ENCODE results near the gene MAP2K5. TPM values are rescaled to one million over a fixed set of nuclear protein-coding genes. Genes with fewer than 3 reads are reported as not detected.

MAP2K5 gene
- total and polyA plus RNA-seq, 4 donors, result 3.8 to 6.4 (median 5.6) TPM

DNA sequence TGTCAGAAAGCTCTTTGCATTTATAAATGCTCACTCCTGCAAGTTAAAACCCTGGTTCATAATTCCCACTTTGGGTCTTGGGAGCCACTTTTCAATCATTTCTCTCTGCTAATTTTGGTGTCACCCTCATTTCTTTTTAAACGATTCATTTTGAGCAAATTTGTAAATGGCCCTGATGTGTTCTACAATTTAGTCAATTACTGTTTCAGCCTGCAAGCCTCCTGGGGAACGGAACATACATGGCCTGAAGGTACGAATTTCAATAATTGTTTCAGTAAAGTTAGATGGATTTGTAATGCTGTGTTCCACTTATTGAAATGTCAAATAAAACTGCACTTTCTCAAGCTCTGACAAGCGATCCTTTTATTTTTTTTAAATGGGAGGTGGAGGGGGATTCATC, 43.2 kb downstream of the MAP2K5 start:
- no peak overlapping the region for H3K27ac ChIP-seq (ENCODE audit: low read depth in 1 of 2, low read length in 2 of 2)
- H3K27me3 ChIP-seq (ENCODE audit: control insufficient read depth in 4 of 4, insufficient read depth in 4 of 4, low read length in 3 of 4), result no peaks in the 10 kb centered on the region
- H3K9ac ChIP-seq (ENCODE audit: low read depth in 1 of 2, low read length in 2 of 2), result no peak overlapping the region
- H3K4me1 ChIP-seq (ENCODE audit: control insufficient read depth in 4 of 4, insufficient read depth in 4 of 4, low read length in 3 of 4), result no peaks in the 10 kb centered on the region
- H3K4me3 ChIP-seq (ENCODE audit: low read depth in 1 of 3, low read length in 3 of 3), result no peak overlapping the region
- 97% methylated on average over 4 of the region's 4 CpGs for WGBS
- TF ChIP-seq, protein P1, sequence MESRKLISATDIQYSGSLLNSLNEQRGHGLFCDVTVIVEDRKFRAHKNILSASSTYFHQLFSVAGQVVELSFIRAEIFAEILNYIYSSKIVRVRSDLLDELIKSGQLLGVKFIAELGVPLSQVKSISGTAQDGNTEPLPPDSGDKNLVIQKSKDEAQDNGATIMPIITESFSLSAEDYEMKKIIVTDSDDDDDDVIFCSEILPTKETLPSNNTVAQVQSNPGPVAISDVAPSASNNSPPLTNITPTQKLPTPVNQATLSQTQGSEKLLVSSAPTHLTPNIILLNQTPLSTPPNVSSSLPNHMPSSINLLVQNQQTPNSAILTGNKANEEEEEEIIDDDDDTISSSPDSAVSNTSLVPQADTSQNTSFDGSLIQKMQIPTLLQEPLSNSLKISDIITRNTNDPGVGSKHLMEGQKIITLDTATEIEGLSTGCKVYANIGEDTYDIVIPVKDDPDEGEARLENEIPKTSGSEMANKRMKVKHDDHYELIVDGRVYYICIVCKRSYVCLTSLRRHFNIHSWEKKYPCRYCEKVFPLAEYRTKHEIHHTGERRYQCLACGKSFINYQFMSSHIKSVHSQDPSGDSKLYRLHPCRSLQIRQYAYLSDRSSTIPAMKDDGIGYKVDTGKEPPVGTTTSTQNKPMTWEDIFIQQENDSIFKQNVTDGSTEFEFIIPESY (IDR thresholded peaks at IDR 0.05), result no peak
- peaks cover 1 to 23% (median 17%) of the 10 kb centered on the region in 4 donors for H3K36me3 ChIP-seq (ENCODE audit: control insufficient read depth in 4 of 4, insufficient read depth in 3 of 4, low read depth in 1 of 4, low read length in 3 of 4)
- no peaks in the 10 kb centered on the region for H3K9me3 ChIP-seq (ENCODE audit: control insufficient read depth in 4 of 4, low read length in 3 of 4)
- no peak for DNase-seq (ENCODE audit: low spot score)

DNA sequence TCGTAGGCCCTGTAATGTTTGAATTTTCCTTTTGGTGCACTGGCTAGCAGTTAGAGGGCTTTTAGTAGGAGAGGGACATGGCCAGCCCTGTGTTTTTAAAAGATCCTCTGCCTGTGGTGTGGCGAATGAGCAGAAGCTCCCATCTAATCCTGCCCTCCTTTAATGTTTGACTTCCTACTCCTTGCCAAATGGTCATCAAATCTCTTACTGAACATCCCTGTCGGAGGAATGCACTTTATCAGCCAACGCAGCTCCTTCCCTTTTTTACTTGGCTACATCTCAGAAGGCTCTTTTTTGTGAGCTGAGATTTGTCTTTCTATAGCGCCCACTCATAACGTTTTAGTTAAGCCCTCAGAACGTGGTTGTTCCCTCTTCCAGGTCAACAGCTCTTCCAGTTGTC, 44.8 kb downstream of the MAP2K5 start:
- Histone ChIP-seq H3K36me3 (ENCODE audit: control insufficient read depth in 4 of 4, insufficient read depth in 3 of 4, low read depth in 1 of 4, low read length in 3 of 4) (peaks cover 1 to 23% (median 17%) of the 10 kb centered on the region in 4 donors), H3K9me3 (ENCODE audit: control insufficient read depth in 4 of 4, low read length in 3 of 4) (no peaks in the 10 kb centered on the region), H3K4me1 (ENCODE audit: control insufficient read depth in 4 of 4, insufficient read depth in 4 of 4, low read length in 3 of 4) (no peaks in the 10 kb centered on the region), H3K27me3 (ENCODE audit: control insufficient read depth in 4 of 4, insufficient read depth in 4 of 4, low read length in 3 of 4) (no peaks in the 10 kb centered on the region), H3K9ac (ENCODE audit: low read depth in 1 of 2, low read length in 2 of 2) (no peak overlapping the region), H3K4me3 (ENCODE audit: low read depth in 1 of 3, low read length in 3 of 3) (no peak overlapping the region), H3K27ac (ENCODE audit: low read depth in 1 of 2, low read length in 2 of 2) (no peak overlapping the region)
- no peak for TF ChIP-seq GABPA (IDR thresholded peaks at IDR 0.05 in 1 of 2, conservative IDR thresholded peaks at IDR 0.05 in 1 of 2)
- no peak for TF ChIP-seq RXRA (IDR thresholded peaks at IDR 0.05)
- TF ChIP-seq FOXA1 (IDR thresholded peaks at IDR 0.05), result no peak
- TF ChIP-seq TAF1 (conservative IDR thresholded peaks at IDR 0.05), result no peak
- TF ChIP-seq EGR1 (IDR thresholded peaks at IDR 0.05; ENCODE audit: low read depth in 2 of 2), result no peak
- TF ChIP-seq, protein P2, sequence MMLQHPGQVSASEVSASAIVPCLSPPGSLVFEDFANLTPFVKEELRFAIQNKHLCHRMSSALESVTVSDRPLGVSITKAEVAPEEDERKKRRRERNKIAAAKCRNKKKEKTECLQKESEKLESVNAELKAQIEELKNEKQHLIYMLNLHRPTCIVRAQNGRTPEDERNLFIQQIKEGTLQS (IDR thresholded peaks at IDR 0.05), result no peak
- no peak for TF ChIP-seq HNF4G (IDR thresholded peaks at IDR 0.05)
- no peak for TF ChIP-seq YY1 (IDR thresholded peaks at IDR 0.05)
- no peak for TF ChIP-seq RAD21 (IDR thresholded peaks at IDR 0.05)
- TF ChIP-seq, protein P1 (IDR thresholded peaks at IDR 0.05), result no peak
- no peak for TF ChIP-seq NR2F2 (IDR thresholded peaks at IDR 0.05)
- TF ChIP-seq SP1 (IDR thresholded peaks at IDR 0.05), result no peak
- TF ChIP-seq, protein P3, sequence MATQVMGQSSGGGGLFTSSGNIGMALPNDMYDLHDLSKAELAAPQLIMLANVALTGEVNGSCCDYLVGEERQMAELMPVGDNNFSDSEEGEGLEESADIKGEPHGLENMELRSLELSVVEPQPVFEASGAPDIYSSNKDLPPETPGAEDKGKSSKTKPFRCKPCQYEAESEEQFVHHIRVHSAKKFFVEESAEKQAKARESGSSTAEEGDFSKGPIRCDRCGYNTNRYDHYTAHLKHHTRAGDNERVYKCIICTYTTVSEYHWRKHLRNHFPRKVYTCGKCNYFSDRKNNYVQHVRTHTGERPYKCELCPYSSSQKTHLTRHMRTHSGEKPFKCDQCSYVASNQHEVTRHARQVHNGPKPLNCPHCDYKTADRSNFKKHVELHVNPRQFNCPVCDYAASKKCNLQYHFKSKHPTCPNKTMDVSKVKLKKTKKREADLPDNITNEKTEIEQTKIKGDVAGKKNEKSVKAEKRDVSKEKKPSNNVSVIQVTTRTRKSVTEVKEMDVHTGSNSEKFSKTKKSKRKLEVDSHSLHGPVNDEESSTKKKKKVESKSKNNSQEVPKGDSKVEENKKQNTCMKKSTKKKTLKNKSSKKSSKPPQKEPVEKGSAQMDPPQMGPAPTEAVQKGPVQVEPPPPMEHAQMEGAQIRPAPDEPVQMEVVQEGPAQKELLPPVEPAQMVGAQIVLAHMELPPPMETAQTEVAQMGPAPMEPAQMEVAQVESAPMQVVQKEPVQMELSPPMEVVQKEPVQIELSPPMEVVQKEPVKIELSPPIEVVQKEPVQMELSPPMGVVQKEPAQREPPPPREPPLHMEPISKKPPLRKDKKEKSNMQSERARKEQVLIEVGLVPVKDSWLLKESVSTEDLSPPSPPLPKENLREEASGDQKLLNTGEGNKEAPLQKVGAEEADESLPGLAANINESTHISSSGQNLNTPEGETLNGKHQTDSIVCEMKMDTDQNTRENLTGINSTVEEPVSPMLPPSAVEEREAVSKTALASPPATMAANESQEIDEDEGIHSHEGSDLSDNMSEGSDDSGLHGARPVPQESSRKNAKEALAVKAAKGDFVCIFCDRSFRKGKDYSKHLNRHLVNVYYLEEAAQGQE (IDR thresholded peaks at IDR 0.05), result no peak
- no peak for TF ChIP-seq HNF4A (conservative IDR thresholded peaks at IDR 0.05)
- TF ChIP-seq, protein P4, sequence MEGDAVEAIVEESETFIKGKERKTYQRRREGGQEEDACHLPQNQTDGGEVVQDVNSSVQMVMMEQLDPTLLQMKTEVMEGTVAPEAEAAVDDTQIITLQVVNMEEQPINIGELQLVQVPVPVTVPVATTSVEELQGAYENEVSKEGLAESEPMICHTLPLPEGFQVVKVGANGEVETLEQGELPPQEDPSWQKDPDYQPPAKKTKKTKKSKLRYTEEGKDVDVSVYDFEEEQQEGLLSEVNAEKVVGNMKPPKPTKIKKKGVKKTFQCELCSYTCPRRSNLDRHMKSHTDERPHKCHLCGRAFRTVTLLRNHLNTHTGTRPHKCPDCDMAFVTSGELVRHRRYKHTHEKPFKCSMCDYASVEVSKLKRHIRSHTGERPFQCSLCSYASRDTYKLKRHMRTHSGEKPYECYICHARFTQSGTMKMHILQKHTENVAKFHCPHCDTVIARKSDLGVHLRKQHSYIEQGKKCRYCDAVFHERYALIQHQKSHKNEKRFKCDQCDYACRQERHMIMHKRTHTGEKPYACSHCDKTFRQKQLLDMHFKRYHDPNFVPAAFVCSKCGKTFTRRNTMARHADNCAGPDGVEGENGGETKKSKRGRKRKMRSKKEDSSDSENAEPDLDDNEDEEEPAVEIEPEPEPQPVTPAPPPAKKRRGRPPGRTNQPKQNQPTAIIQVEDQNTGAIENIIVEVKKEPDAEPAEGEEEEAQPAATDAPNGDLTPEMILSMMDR (IDR thresholded peaks at IDR 0.05; ENCODE audit: low read depth, low read length, missing input control), result no peak
- no peak for TF ChIP-seq FOXA2 (IDR thresholded peaks at IDR 0.05)
- 92% methylated on average over 7 of the region's 7 CpGs for WGBS
- DNase-seq (ENCODE audit: low spot score), result no peak

Measured in liver (tissue), 9 donors.